GM12878 (cell line): ENCODE results near the gene TXNDC17. TPM values are rescaled to one million over a fixed set of nuclear protein-coding genes. Genes with fewer than 3 reads are reported as not detected.

Experiments used
- ATAC-seq: fragments of 200-7000 bp; cut with Tn5 transposase; 3 replicates; pipeline ENCODE4 v1.9.1; 2020; ENCODE audit warnings: mild to moderate bottlenecking, moderate library complexity
- BruUV-seq: library from RNA; stranded (reverse); fragments of 400-500 nt; replicated peaks from 2 replicates; lab custom pipeline; 2021; lab: Mats Ljungman, UMichigan
- CTCF ChIA-PET: fragments of 300-600 bp; sonication (Branson Sonifier 250); formaldehyde crosslinking; extraction: SDS; loops from one replicate; lab custom pipeline; 2021; ENCODE audit warnings: inconsistent platforms; lab: Yijun Ruan, JAX
- POLR2A ChIA-PET: fragments of 350-600 bp; formaldehyde crosslinking; extraction: SDS; loops from one replicate; lab custom pipeline; 2021; ENCODE audit warnings: inconsistent platforms; lab: Charles Lee
- RAD21 ChIA-PET: fragments of 300-600 bp; sonication (Branson Sonifier 250); formaldehyde crosslinking; loops from one replicate; lab custom pipeline; 2023; ENCODE audit warnings: antibody characterized with exemption; ENCODE audit not compliant: unreplicated experiment; lab: Charles Lee
- SMC1A ChIA-PET: fragments of 300-600 bp; sonication (Branson Sonifier 250); formaldehyde crosslinking; loops from one replicate; lab custom pipeline; 2023; ENCODE audit not compliant: unreplicated experiment, uncharacterized antibody; lab: Charles Lee
- DNase-seq: peaks from one replicate; pipeline ENCODE4 v3.0.0-alpha.2; 2011; ENCODE audit warnings: low read depth, low spot score
- FAIRE-seq: peaks from 3 replicates; lab custom pipeline; 2011; peaks lifted over from hg19 to GRCh38; lab: Jason Lieb, UNC
- H2AFZ ChIP-seq: 2 replicates; pipeline ENCODE4 v1.6.0; 2011; ENCODE audit warnings: low read depth, low read length, control low read depth; ENCODE audit not compliant: control insufficient read depth
- H3K27ac ChIP-seq: 2 replicates; pipeline ENCODE4 v1.5.1; 2011; ENCODE audit warnings: control low read depth; ENCODE audit not compliant: control insufficient read depth, insufficient read depth
- H3K27me3 ChIP-seq, 2 experiments: replicated peaks in 1 of 2; 2 replicates each; pipeline versions ENCODE4 v1.6.0 to v1.6.1; 2011; ENCODE audit warnings: low read length in 1 of 2; ENCODE audit not compliant: control insufficient read depth in 2 of 2, insufficient read depth in 2 of 2
- H3K36me3 ChIP-seq, 2 experiments: 2 replicates each; pipeline ENCODE4 v1.5.1; 2011; ENCODE audit warnings: low read length in 1 of 2; ENCODE audit not compliant: control insufficient read depth in 2 of 2, insufficient read depth in 2 of 2
- H3K4me1 ChIP-seq: 2 replicates; pipeline ENCODE4 v1.6.1; 2011; ENCODE audit warnings: mild to moderate bottlenecking, low read length, moderate library complexity, mixed read lengths; ENCODE audit not compliant: control insufficient read depth, insufficient read depth
- H3K4me2 ChIP-seq: 2 replicates; pipeline ENCODE4 v1.6.0; 2011; ENCODE audit warnings: control low read depth; ENCODE audit not compliant: control insufficient read depth, insufficient read depth
- H3K4me3 ChIP-seq: fragments of 200-600 bp; sonication (generic); 2 replicates; pipeline ENCODE4 v1.5.1; 2016
- H3K79me2 ChIP-seq: 2 replicates; pipeline ENCODE4 v1.6.0; 2011; ENCODE audit warnings: low read length; ENCODE audit not compliant: control insufficient read depth, insufficient read depth
- H3K9ac ChIP-seq: 2 replicates; pipeline ENCODE4 v1.8.0; 2011; ENCODE audit warnings: low read length, control low read depth, mixed read lengths; ENCODE audit not compliant: control insufficient read depth, insufficient read depth
- H3K9me3 ChIP-seq: replicated peaks from 3 replicates; pipeline ENCODE4 v1.5.1; 2011; ENCODE audit warnings: mild to moderate bottlenecking, low read length; ENCODE audit not compliant: control insufficient read depth, insufficient read depth
- H4K20me1 ChIP-seq: 2 replicates; pipeline ENCODE4 v1.6.0; 2011; ENCODE audit not compliant: control insufficient read depth, insufficient read depth
- CREB1 ChIP-seq: IDR thresholded peaks from 2 replicates; pipeline ENCODE4 v1.6.1; 2012; ENCODE audit warnings: low read depth, mild to moderate bottlenecking, inconsistent platforms
- EP300 ChIP-seq, 2 experiments: fragments of 150-350 bp in 1 of 2; IDR thresholded peaks; 2 replicates each; pipeline ENCODE4 v1.6.1; 2011 to 2012; ENCODE audit warnings: low read depth in 2 of 2, low read length in 2 of 2, borderline replicate concordance in 1 of 2, improper control_type of control experiment in 1 of 2, inconsistent platforms in 1 of 2; ENCODE audit not compliant: control insufficient read depth in 1 of 2
- HSF1 ChIP-seq: fragments of 150-350 bp; IDR thresholded peaks from 2 replicates; pipeline ENCODE4 v1.6.1; 2014; ENCODE audit warnings: mild to moderate bottlenecking, low read depth, low read length
- IRF3 ChIP-seq: fragments of 450-650 bp; IDR thresholded peaks from 2 replicates; pipeline ENCODE4 v1.6.1; 2014; ENCODE audit warnings: mild to moderate bottlenecking
- KAT2A ChIP-seq: conservative IDR thresholded peaks from 2 replicates; pipeline ENCODE4 v1.6.1; 2011; ENCODE audit warnings: low read depth, low read length; ENCODE audit not compliant: control insufficient read depth
- MAX ChIP-seq: IDR thresholded peaks from 2 replicates; pipeline ENCODE4 v1.6.1; 2012; ENCODE audit warnings: low read depth, low read length, improper control_type of control experiment
- PML ChIP-seq: IDR thresholded peaks from 2 replicates; pipeline ENCODE4 v1.6.1; 2012; ENCODE audit warnings: low read length, inconsistent platforms
- RAD21 ChIP-seq: IDR thresholded peaks from 2 replicates; pipeline ENCODE4 v1.6.1; 2011; ENCODE audit warnings: mild to moderate bottlenecking, low read depth, low read length, moderate library complexity; ENCODE audit not compliant: insufficient read depth
- SKIL ChIP-seq: fragments of 450-650 bp; IDR thresholded peaks from 2 replicates; pipeline ENCODE4 v1.6.1; 2017; ENCODE audit warnings: mild to moderate bottlenecking, low read depth, inconsistent platforms; ENCODE audit not compliant: poor library complexity, severe bottlenecking
- SMAD1 ChIP-seq: fragments of 450-650 bp; IDR thresholded peaks from 2 replicates; pipeline ENCODE4 v1.6.1; 2018; ENCODE audit warnings: mild to moderate bottlenecking, low read depth; ENCODE audit not compliant: partially characterized antibody
- SREBF1 ChIP-seq: IDR thresholded peaks from 2 replicates; pipeline ENCODE4 v1.6.1; 2012; ENCODE audit warnings: mild to moderate bottlenecking, low read length
- SREBF2 ChIP-seq: IDR thresholded peaks from 2 replicates; pipeline ENCODE4 v1.6.1; 2012; ENCODE audit warnings: mild to moderate bottlenecking, low read length
- TCF12 ChIP-seq: IDR thresholded peaks from 2 replicates; pipeline ENCODE4 v1.6.1; 2011; ENCODE audit warnings: low read depth, mild to moderate bottlenecking, low read length
- ZNF217 ChIP-seq: fragments of 450-650 bp; IDR thresholded peaks from 2 replicates; pipeline ENCODE4 v1.6.1; 2017; ENCODE audit warnings: antibody characterized with exemption, mild to moderate bottlenecking
- ZNF592 ChIP-seq: fragments of 450-650 bp; IDR thresholded peaks from 2 replicates; pipeline ENCODE4 v1.6.1; 2017; ENCODE audit warnings: mild to moderate bottlenecking, moderate library complexity
- WGBS: methylation state at CpG from one replicate; pipeline ENCODE4 v1.1.6; 2016; ENCODE audit warnings: low lambda C conversion rate; ENCODE audit not compliant: insufficient replicate concordance, insufficient coverage; ENCODE audit errors: missing lambda C conversion rate; 5-methylcytosine and 5-hydroxymethylcytosine counted together
- in situ Hi-C: fragments of 300-500 bp; cut with MboI; formaldehyde crosslinking; loops from 9 replicates; pipeline ENCODE4 v1.14.3; 2018; ENCODE audit warnings: mixed read lengths
- intact Hi-C: fragments of 100-400 bp; cut with micrococcal nuclease; formaldehyde crosslinking; loops from one replicate; pipeline ENCODE4 v1.14.2; 2022; ENCODE audit not compliant: unreplicated experiment
- polyA plus RNA-seq, 11 experiments: library from polyadenylated mRNA; depleted of rRNA in 4 of 11; unstranded in 6 of 11; stranded (reverse) in 5 of 11; fragments of >200 nt; fragmentation: Nextera tagmentation in 4 of 11; fragmentation: Illumina TruSeq in 1 of 11; extraction: Ambion mirVana in 4 of 11; extraction: Trizol in 1 of 11; gene quantifications; 1 replicate in 1 of 11; 2 replicates in 10 of 11; pipeline versions ENCODE4 v1.2.1 to v1.2.3, GENCODE V29; 2011 to 2016; ENCODE audit warnings: inconsistent platforms in 2 of 11, missing spikeins in 2 of 11, low read depth in 1 of 11
- total RNA-seq, 4 experiments: library from RNA; depleted of rRNA in 3 of 4; stranded (reverse); fragments of >200 nt in 3 of 4; fragmentation: Illumina TruSeq in 1 of 4; extraction: Trizol in 1 of 4; gene quantifications; 2 replicates each; pipeline versions ENCODE4 v1.2.1 to v1.2.3, GENCODE V29; 2013 to 2021

The TXNDC17 gene
- total and polyA plus RNA-seq, 10 of the 15 experiments (the other 5 are each of a cell fraction or from before 2014, with no cell fraction given), result 124 to 957 (median 216) TPM

GRCh38 chr17:6660101-6660500, 19.2 kb downstream of the TXNDC17 start:
- Histone ChIP-seq H3K9me3 (no peaks in the 10 kb centered on the region), H4K20me1 (no peaks in the 10 kb centered on the region), H3K79me2 (no peaks in the 10 kb centered on the region), H3K27ac (no peak overlapping the region), H3K27me3 (no peaks in the 10 kb centered on the region), H3K4me1 (peaks cover 24% of the 10 kb centered on the region), H3K36me3 (no peaks in the 10 kb centered on the region; a peak in 1 of 4 replicates), H3K4me3 (no peak overlapping the region), H2AFZ (no peak overlapping the region), H3K4me2 (peak overlapping the region; percentile 72), H3K9ac (no peak overlapping the region)
- RAD21 ChIA-PET, result interaction anchor here (0.6 to 1.2 kb wide), 2 partner anchors 189 to 376 kb away, joined by 3 read pairs; partner anchors contain the start of gene SLC16A13
- SMC1A ChIA-PET, result interaction anchor here (0.6 to 1.1 kb wide), 3 partner anchors 184 to 526 kb away, joined by 3 read pairs; partner anchors contain the start of gene BCL6B
- DNase-seq (no peak), ATAC-seq (no peak), FAIRE-seq (no peak)
- POLR2A ChIA-PET, result interaction anchor here (0.5 to 0.7 kb wide), 2 partner anchors 11 to 1202 kb away, joined by 3 to 4 read pairs; no protein-coding TSS in a partner anchor
- in situ Hi-C loops, result no loop called here
- BruUV-seq, result no TSS peak
- intact Hi-C loops, result loop anchor here (10.0 kb wide), 1 partner anchor 95 kb away; the partner anchor contains the start of gene XAF1
- CTCF ChIA-PET, result interaction anchor here (1.1 kb wide), 1 partner anchor 25 kb away, joined by 3 read pairs; no protein-coding TSS in a partner anchor
- 96% methylated on average over 9 of the region's 9 CpGs for WGBS
- TF ChIP-seq TCF12 (no peak), SREBF2 (no peak), HSF1 (no peak), EP300 (IDR thresholded peaks at IDR 0.05; ENCODE audit: borderline replicate concordance in 1 of 2, control insufficient read depth in 1 of 2, low read depth in 2 of 2, low read length in 2 of 2) (no peak), SREBF1 (no peak), SKIL (no peak), SMAD1 (no peak), MAX (no peak), RAD21 (no peak), IRF3 (no peak), ZNF217 (no peak), PML (no peak), CREB1 (no peak), ZNF592 (no peak), KAT2A (no peak)
